ENCODE measurements around the gene LACRT. TPM values are rescaled to one million over a fixed set of nuclear protein-coding genes. Genes with fewer than 3 reads are reported as not detected.

Gene LACRT, protein sequence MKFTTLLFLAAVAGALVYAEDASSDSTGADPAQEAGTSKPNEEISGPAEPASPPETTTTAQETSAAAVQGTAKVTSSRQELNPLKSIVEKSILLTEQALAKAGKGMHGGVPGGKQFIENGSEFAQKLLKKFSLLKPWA
- not detected in 2 replicates for total RNA-seq

DNA sequence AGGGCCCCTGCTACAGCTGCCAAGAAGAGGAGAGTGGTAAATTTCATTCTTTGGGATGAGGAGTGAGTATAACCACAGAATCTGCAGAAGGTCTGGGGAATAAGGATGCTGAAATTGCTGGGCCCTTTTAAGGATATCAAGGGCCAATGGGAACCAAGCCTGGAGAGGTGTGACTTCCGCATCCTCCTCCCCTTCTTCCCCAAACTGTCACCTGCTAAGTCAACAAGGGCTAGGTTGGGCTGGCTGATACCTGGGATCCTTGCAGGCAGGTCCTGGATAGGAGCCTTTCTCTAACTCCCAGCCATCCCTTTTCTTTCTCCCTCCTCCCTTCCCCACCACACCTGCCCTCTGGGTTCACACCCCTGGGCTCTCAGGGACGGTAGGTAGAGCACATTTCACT is at the start of gene LACRT:
Gene LACRT (minus strand): TSS at position 101 of the 400 bp plus-strand sequence. CDS start 54 bp downstream, at position 47.

DNA sequence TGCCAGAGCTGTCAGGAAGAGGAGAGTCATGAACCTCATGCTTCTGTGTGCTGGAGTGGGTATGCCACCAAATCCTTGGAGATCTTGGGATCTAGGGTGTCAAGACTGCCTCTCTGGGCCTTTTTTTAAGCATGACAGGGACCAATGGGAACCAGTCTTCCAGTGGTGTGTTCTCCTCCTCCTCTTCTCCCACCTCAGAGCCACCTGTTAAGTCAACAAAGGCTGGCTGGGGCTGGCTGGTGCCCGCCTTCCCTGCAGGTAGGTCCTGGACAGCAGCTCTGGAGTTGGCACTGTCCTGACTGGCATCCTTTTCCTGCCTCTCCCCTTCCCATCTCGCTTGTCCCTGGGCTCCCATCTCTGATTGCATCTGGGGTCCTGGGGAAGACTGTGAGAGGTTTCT is 13.6 kb upstream of the LACRT start, which contains the start of gene DCD:
Gene DCD (minus strand): TSS at position 101 of the 400 bp plus-strand sequence. CDS start 62 bp downstream, at position 39.

DNA sequence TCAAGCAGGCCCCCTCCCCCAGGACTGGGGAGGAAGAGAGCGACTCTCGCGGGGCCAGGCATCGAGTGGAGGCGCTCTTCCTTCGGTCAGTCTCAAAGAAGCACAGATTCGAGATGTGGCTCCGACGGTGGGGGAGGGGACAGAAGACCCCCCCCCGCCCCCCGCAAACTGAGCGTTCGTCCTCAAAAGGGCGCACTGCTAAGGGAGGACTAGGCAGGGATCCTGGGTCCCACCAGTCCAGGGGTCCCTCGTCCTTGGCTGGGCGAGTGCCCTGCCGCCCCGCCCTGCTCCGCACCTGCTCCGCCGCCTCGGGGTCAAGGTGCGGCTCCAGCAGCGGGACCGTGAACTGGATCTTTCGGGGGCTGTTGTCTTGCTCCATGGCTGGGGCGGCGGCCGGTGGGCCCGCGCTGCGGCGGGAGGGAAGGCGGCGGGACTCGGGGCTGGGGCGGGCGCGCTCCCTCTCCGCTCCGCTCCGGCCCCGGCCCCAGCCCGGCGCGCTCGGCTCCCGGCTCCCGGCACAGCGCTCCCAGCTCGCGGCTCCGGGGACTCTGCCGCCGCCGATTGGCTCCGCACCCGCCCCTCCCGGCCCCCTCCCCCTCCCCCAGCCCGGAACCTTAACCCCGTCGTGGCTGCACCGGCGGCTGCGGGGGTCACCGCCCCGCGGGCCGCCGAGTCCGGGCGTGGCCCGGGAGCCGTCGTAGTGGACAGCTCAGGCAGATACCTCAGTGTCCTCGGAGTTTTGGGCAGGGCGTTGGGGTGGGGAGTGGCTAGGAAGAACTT is 46.4 kb downstream of the LACRT start, which contains the start of gene PPP1R1A:
Gene PPP1R1A (minus strand): TSS at position 550 of the 780 bp plus-strand sequence. CDS start 171 bp downstream, at position 379.

Other genes with a start within 250 kb of the LACRT start
- 496 and 868 TPM in 2 replicates for gene ITGA5, start 215.6 kb downstream of the LACRT start, total RNA-seq
- not detected in 2 replicates for gene GTSF1, start 161.3 kb downstream of the LACRT start, total RNA-seq
- not detected in 2 replicates for gene NCKAP1L, start 137.1 kb downstream of the LACRT start, total RNA-seq
- gene PDE1B, start 85.3 kb downstream of the LACRT start, total RNA-seq: not detected in 2 replicates
- not detected in 2 replicates for gene PPP1R1A, start 46.2 kb downstream of the LACRT start, total RNA-seq
- gene DCD, start 13.5 kb upstream of the LACRT start, total RNA-seq: not detected in 2 replicates
- not detected in 2 replicates for gene MUCL1, start 219.6 kb upstream of the LACRT start, total RNA-seq

Measured in smooth muscle cell of the umbilical artery (primary cell).